Neural crest cell (in vitro differentiated cells): ENCODE results near the gene KCNA10. TPM values are rescaled to one million over a fixed set of nuclear protein-coding genes. Genes with fewer than 3 reads are reported as not detected.

ENCODE experiments used
- DNase-seq: peaks from one replicate; pipeline ENCODE4 v3.0.0; 2021; ENCODE audit warnings: low read depth, mixed read lengths, low spot score
- H3K27ac Mint-ChIP-seq: one replicate; pipeline ENCODE4 v1.8.0; 2021; ENCODE audit warnings: mild to moderate bottlenecking, mixed read lengths; ENCODE audit not compliant: unreplicated experiment
- H3K27me3 Mint-ChIP-seq: 2 replicates; pipeline ENCODE4 v1.8.0; 2021; ENCODE audit warnings: low read depth, mild to moderate bottlenecking, mixed read lengths
- H3K36me3 Mint-ChIP-seq: 2 replicates; pipeline ENCODE4 v1.8.0; 2021; ENCODE audit warnings: low read depth, mild to moderate bottlenecking, mixed read lengths
- H3K4me1 Mint-ChIP-seq: 2 replicates; pipeline ENCODE4 v1.8.0; 2021; ENCODE audit warnings: mixed read lengths
- H3K4me3 Mint-ChIP-seq: one replicate; pipeline ENCODE4 v1.8.0; 2021; ENCODE audit warnings: mild to moderate bottlenecking, mixed read lengths
- H3K9me3 Mint-ChIP-seq: 2 replicates; pipeline ENCODE4 v1.8.0; 2021; ENCODE audit warnings: mixed read lengths
- CTCF ChIP-seq: fragments of 200-600 bp; sonication (generic); conservative IDR thresholded peaks from 2 replicates; pipeline ENCODE4 v1.5.0; 2021; ENCODE audit warnings: antibody characterized with exemption, mild to moderate bottlenecking
- total RNA-seq: library from RNA; stranded (reverse); gene quantifications from 2 replicates; pipeline ENCODE4 v1.2.1, GENCODE V29; 2021

The KCNA10 gene
- total RNA-seq, 1 donor from 2014 or later: not detected

GRCh38 chr1:110502402-110503151 is 16.4 kb downstream of the KCNA10 start:
- H3K27ac Mint-ChIP-seq: no peak overlapping the region
- H3K27me3 Mint-ChIP-seq: peaks cover 9% of the 10 kb centered on the region
- no peaks in the 10 kb centered on the region for H3K36me3 Mint-ChIP-seq
- peaks cover 11% of the 10 kb centered on the region for H3K4me1 Mint-ChIP-seq
- H3K9me3 Mint-ChIP-seq: no peaks in the 10 kb centered on the region
- TF ChIP-seq CTCF: no peak
- DNase-seq: no peak
- no peak overlapping the region for H3K4me3 Mint-ChIP-seq

GRCh38 chr1:110501488-110502132 is 17.4 kb downstream of the KCNA10 start:
- Mint-ChIP-seq H3K27me3 (peaks cover 9% of the 10 kb centered on the region), H3K4me3 (no peak overlapping the region), H3K27ac (no peak overlapping the region), H3K36me3 (no peaks in the 10 kb centered on the region), H3K4me1 (peaks cover 7% of the 10 kb centered on the region), H3K9me3 (no peaks in the 10 kb centered on the region)
- no peak for DNase-seq
- no peak for TF ChIP-seq CTCF

DNA sequence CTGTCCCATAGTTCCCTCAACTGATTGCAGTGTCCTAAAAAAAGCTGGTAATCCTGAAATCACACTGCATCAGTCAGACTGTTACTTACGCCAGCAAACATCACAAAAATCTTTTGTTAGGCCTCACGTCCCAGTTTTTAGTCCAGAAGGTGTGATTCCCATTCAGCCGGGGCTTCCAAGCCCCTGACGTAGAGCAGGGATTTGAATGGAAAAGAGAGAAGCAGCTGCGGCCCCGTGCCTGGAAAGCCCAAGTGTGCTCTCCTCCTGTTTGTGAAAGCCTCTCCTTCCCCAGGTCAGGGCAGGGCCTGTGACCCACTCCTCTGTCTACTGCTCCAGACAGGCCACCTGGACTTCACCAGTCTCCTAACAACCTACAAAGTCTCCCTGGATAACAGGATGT is 20.7 kb downstream of the KCNA10 start:
- Mint-ChIP-seq H3K36me3 (no peaks in the 10 kb centered on the region), H3K4me3 (no peak overlapping the region), H3K9me3 (no peaks in the 10 kb centered on the region), H3K27me3 (peaks cover 9% of the 10 kb centered on the region), H3K4me1 (peaks cover 21% of the 10 kb centered on the region), H3K27ac (no peak overlapping the region)
- TF ChIP-seq CTCF: no peak
- no peak for DNase-seq

- Mint-ChIP-seq H3K9me3 (no peaks in the 10 kb centered on the region), H3K4me3 (peak overlapping the region; percentile 0), H3K27ac (no peak overlapping the region), H3K36me3 (no peaks in the 10 kb centered on the region), H3K4me1 (peaks cover 21% of the 10 kb centered on the region), H3K27me3 (no peaks in the 10 kb centered on the region)
- peak; percentile 97 for TF ChIP-seq CTCF
- DNase-seq: peak; percentile 93
Measured at GRCh38 chr1:110495926-110496600, 22.9 kb downstream of the KCNA10 start.

GRCh38 chr1:110494522-110495406 is 24.2 kb downstream of the KCNA10 start:
- Mint-ChIP-seq H3K27ac (peak overlapping the region; percentile 91), H3K9me3 (no peaks in the 10 kb centered on the region), H3K27me3 (no peaks in the 10 kb centered on the region), H3K4me1 (peaks cover 21% of the 10 kb centered on the region), H3K36me3 (no peaks in the 10 kb centered on the region), H3K4me3 (peak overlapping the region; percentile 45)
- peak; percentile 25 for DNase-seq
- TF ChIP-seq CTCF: no peak
